ENCODE data around the gene JPH3. TPM values are rescaled to one million over a fixed set of nuclear protein-coding genes. Genes with fewer than 3 reads are reported as not detected.

The JPH3 gene
- total RNA-seq, 1 experiment from 2014 or later = 39.0 TPM

DNA sequence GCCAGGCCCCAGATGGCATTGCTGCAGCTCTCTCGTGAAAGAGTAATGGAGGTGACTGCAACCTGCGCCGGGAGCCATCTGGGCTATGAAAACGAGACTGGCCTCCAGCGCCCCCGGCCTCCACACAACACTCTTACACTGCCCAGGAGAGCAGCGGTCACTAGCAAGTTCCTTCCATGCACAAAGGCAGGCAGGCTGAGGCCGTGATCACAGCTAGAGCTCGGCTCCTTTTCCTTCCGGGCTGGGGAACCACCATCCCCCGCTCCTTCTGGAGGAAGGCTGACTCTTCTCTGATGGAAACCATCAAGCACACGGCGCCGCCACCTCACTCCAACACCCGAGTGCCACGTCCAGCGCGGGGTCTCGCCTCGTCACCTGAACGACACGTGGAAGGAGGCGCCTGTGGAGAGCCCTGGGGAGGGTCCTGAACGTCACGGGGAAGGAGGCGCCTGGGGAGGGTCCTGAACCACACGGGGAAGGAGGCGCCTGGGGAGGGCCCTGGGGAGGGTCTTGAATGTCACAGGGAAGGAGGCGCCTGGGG, 101.6 kb downstream of the JPH3 start:
- Mint-ChIP-seq H3K9me3 (no peaks in the 10 kb centered on the region), H3K4me3 (no peak overlapping the region), H3K4me1 (peaks cover 8% of the 10 kb centered on the region), H3K27me3 (ENCODE audit: low read depth) (no peaks in the 10 kb centered on the region), H3K36me3 (peaks cover 18% of the 10 kb centered on the region), H3K27ac (no peak overlapping the region)
- ATAC-seq (no peak), DNase-seq (ENCODE audit: low spot score) (no peak)
- CTCF ChIA-PET = interaction anchor here (1.3 to 3.2 kb wide), 4 partner anchors 11 to 133 kb away, joined by 3 to 13 read pairs (median 12); no protein-coding TSS in a partner anchor
- no peak for TF ChIP-seq FOXJ3 (CRISPR knock-in tag; IDR thresholded peaks at IDR 0.05; ENCODE audit: borderline replicate concordance)
- no peak for TF ChIP-seq JAZF1 (CRISPR knock-in tag; IDR thresholded peaks at IDR 0.05)
- no peak for TF ChIP-seq GTF2I (CRISPR knock-in tag; conservative IDR thresholded peaks at IDR 0.05)
- no peak for TF ChIP-seq ZNF138 (CRISPR knock-in tag; conservative IDR thresholded peaks at IDR 0.05)
- no peak for TF ChIP-seq ATF1 (CRISPR knock-in tag; IDR thresholded peaks at IDR 0.05)
- TF ChIP-seq, protein P1, sequence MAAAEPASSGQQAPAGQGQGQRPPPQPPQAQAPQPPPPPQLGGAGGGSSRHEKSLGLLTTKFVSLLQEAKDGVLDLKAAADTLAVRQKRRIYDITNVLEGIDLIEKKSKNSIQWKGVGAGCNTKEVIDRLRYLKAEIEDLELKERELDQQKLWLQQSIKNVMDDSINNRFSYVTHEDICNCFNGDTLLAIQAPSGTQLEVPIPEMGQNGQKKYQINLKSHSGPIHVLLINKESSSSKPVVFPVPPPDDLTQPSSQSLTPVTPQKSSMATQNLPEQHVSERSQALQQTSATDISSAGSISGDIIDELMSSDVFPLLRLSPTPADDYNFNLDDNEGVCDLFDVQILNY (CRISPR knock-in tag; IDR thresholded peaks at IDR 0.05) = no peak
- no peak for TF ChIP-seq EMX1 (CRISPR knock-in tag; IDR thresholded peaks at IDR 0.05)
- TF ChIP-seq, protein P2, sequence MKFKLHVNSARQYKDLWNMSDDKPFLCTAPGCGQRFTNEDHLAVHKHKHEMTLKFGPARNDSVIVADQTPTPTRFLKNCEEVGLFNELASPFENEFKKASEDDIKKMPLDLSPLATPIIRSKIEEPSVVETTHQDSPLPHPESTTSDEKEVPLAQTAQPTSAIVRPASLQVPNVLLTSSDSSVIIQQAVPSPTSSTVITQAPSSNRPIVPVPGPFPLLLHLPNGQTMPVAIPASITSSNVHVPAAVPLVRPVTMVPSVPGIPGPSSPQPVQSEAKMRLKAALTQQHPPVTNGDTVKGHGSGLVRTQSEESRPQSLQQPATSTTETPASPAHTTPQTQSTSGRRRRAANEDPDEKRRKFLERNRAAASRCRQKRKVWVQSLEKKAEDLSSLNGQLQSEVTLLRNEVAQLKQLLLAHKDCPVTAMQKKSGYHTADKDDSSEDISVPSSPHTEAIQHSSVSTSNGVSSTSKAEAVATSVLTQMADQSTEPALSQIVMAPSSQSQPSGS (CRISPR knock-in tag; IDR thresholded peaks at IDR 0.05; ENCODE audit: borderline replicate concordance, low read depth) = no peak
- TF ChIP-seq NR1H2 (CRISPR knock-in tag; IDR thresholded peaks at IDR 0.05) = no peak
- TF ChIP-seq, protein P3, sequence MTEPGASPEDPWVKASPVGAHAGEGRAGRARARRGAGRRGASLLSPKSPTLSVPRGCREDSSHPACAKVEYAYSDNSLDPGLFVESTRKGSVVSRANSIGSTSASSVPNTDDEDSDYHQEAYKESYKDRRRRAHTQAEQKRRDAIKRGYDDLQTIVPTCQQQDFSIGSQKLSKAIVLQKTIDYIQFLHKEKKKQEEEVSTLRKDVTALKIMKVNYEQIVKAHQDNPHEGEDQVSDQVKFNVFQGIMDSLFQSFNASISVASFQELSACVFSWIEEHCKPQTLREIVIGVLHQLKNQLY (CRISPR knock-in tag; IDR thresholded peaks at IDR 0.05) = no peak
- no peak for TF ChIP-seq CREB1 (CRISPR knock-in tag; IDR thresholded peaks at IDR 0.05)
- no peak for TF ChIP-seq MXD4 (CRISPR knock-in tag; IDR thresholded peaks at IDR 0.05; ENCODE audit: borderline replicate concordance)
- TF ChIP-seq ZNF317 (CRISPR knock-in tag; IDR thresholded peaks at IDR 0.05; ENCODE audit: borderline replicate concordance, low read depth) = no peak
- TF ChIP-seq NFE2L1 (CRISPR knock-in tag; IDR thresholded peaks at IDR 0.05) = no peak
- TF ChIP-seq, protein P4, sequence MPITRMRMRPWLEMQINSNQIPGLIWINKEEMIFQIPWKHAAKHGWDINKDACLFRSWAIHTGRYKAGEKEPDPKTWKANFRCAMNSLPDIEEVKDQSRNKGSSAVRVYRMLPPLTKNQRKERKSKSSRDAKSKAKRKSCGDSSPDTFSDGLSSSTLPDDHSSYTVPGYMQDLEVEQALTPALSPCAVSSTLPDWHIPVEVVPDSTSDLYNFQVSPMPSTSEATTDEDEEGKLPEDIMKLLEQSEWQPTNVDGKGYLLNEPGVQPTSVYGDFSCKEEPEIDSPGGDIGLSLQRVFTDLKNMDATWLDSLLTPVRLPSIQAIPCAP (CRISPR knock-in tag; IDR thresholded peaks at IDR 0.05) = no peak
- no peak for TF ChIP-seq TP53 (CRISPR knock-in tag; IDR thresholded peaks at IDR 0.05)
- TF ChIP-seq, protein P5, sequence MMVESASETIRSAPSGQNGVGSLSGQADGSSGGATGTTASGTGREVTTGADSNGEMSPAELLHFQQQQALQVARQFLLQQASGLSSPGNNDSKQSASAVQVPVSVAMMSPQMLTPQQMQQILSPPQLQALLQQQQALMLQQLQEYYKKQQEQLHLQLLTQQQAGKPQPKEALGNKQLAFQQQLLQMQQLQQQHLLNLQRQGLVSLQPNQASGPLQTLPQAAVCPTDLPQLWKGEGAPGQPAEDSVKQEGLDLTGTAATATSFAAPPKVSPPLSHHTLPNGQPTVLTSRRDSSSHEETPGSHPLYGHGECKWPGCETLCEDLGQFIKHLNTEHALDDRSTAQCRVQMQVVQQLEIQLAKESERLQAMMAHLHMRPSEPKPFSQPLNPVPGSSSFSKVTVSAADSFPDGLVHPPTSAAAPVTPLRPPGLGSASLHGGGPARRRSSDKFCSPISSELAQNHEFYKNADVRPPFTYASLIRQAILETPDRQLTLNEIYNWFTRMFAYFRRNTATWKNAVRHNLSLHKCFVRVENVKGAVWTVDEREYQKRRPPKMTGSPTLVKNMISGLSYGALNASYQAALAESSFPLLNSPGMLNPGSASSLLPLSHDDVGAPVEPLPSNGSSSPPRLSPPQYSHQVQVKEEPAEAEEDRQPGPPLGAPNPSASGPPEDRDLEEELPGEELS (CRISPR knock-in tag; IDR thresholded peaks at IDR 0.05) = no peak
- TF ChIP-seq NR3C1 (CRISPR knock-in tag; conservative IDR thresholded peaks at IDR 0.05; ENCODE audit: low read depth) = no peak
- TF ChIP-seq CREM (CRISPR knock-in tag; IDR thresholded peaks at IDR 0.05) = no peak
- POLR2A ChIA-PET = interaction anchor here (0.5 kb wide), 1 partner anchor 141 kb away, joined by 3 read pairs; no protein-coding TSS in a partner anchor

DNA sequence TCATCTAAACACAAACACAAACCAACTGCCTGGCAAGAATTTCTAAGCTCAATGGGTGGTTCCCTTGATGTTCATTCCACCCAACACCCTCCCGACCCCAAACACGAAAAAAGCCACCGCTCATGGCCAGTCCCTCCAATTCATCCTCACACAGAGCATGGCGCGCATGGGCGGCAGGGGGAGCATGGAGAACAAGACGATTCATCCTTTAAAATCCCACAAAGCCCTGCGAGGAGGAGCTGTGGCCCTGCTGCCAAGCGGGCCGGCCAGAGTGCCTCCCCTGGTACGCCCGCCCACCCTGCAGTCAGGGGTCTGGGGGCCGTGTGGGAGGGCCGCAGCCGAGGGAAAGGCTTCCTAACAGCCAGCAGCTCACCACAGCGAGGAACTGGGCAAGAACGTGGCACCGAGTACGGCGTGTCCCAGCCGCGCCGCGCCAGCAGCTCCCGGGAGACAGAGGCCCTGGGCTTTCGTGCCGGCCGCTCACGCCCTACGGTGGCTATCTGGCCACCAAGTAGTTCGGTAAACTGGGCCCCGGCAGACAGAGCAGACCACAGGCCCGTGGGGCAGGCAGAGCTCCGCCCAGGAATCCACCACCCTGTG, 102.5 kb downstream of the JPH3 start:
- POLR2A ChIA-PET = no interaction called here
- ATAC-seq = no peak
- peaks cover 8% of the 10 kb centered on the region for H3K4me1 Mint-ChIP-seq
- H3K9me3 Mint-ChIP-seq = no peaks in the 10 kb centered on the region
- TF ChIP-seq NFATC4 (CRISPR knock-in tag; IDR thresholded peaks at IDR 0.05) (no peak), GABPB1 (CRISPR knock-in tag; IDR thresholded peaks at IDR 0.05) (no peak), ZNF671 (CRISPR knock-in tag; IDR thresholded peaks at IDR 0.05) (no peak), ZNF232 (CRISPR knock-in tag; IDR thresholded peaks at IDR 0.05) (no peak)
- TF ChIP-seq, protein P4 (CRISPR knock-in tag; IDR thresholded peaks at IDR 0.05) = no peak
- TF ChIP-seq, protein P6, sequence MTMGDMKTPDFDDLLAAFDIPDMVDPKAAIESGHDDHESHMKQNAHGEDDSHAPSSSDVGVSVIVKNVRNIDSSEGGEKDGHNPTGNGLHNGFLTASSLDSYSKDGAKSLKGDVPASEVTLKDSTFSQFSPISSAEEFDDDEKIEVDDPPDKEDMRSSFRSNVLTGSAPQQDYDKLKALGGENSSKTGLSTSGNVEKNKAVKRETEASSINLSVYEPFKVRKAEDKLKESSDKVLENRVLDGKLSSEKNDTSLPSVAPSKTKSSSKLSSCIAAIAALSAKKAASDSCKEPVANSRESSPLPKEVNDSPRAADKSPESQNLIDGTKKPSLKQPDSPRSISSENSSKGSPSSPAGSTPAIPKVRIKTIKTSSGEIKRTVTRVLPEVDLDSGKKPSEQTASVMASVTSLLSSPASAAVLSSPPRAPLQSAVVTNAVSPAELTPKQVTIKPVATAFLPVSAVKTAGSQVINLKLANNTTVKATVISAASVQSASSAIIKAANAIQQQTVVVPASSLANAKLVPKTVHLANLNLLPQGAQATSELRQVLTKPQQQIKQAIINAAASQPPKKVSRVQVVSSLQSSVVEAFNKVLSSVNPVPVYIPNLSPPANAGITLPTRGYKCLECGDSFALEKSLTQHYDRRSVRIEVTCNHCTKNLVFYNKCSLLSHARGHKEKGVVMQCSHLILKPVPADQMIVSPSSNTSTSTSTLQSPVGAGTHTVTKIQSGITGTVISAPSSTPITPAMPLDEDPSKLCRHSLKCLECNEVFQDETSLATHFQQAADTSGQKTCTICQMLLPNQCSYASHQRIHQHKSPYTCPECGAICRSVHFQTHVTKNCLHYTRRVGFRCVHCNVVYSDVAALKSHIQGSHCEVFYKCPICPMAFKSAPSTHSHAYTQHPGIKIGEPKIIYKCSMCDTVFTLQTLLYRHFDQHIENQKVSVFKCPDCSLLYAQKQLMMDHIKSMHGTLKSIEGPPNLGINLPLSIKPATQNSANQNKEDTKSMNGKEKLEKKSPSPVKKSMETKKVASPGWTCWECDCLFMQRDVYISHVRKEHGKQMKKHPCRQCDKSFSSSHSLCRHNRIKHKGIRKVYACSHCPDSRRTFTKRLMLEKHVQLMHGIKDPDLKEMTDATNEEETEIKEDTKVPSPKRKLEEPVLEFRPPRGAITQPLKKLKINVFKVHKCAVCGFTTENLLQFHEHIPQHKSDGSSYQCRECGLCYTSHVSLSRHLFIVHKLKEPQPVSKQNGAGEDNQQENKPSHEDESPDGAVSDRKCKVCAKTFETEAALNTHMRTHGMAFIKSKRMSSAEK (CRISPR knock-in tag; IDR thresholded peaks at IDR 0.05; ENCODE audit: borderline replicate concordance) = no peak
- H3K36me3 Mint-ChIP-seq = peaks cover 18% of the 10 kb centered on the region
- DNase-seq (ENCODE audit: low spot score) = no peak
- CTCF ChIA-PET = interaction anchor here (1.0 to 1.5 kb wide), 3 partner anchors 12 to 69 kb away, joined by 3 to 5 read pairs (median 4); no protein-coding TSS in a partner anchor
- peak overlapping the region; percentile 54 for H3K27ac Mint-ChIP-seq
- no peak overlapping the region for H3K4me3 Mint-ChIP-seq
- H3K27me3 Mint-ChIP-seq (ENCODE audit: low read depth) = no peaks in the 10 kb centered on the region
